OCI-LY3 (cell line): Measurements from ENCODE around the gene GATA5.

Experiments used
- H2AFZ ChIP-seq: fragments of 200-600, 300-600 bp; shearing (Covaris generic); 2 replicates; pipeline ENCODE4 v1.6.0; 2014; ENCODE audit warnings: antibody characterized with exemption, low read depth, low read length
- H3K27ac ChIP-seq: fragments of 200-600, 300-600 bp; sonication (generic); 2 replicates; pipeline ENCODE4 v1.5.1; 2014; ENCODE audit warnings: mild to moderate bottlenecking, low read length, moderate library complexity, mixed read lengths
- H3K27me3 ChIP-seq: fragments of 200-600, 300-600 bp; sonication (generic); 2 replicates; pipeline ENCODE4 v1.6.1; 2014; ENCODE audit warnings: low read depth, low read length, mixed read lengths
- H3K36me3 ChIP-seq: fragments of 200-600, 300-600 bp; sonication (generic); replicated peaks from 2 replicates; pipeline ENCODE3; 2014; ENCODE audit warnings: low read depth, low read length, mixed read lengths
- H3K4me1 ChIP-seq: fragments of 300-600, 200-600 bp; sonication (generic); 2 replicates; pipeline ENCODE4 v1.6.1; 2014; ENCODE audit warnings: low read length, mixed read lengths
- H3K4me2 ChIP-seq: fragments of 200-600, 300-600 bp; sonication (generic); 2 replicates; pipeline ENCODE4 v1.6.1; 2014; ENCODE audit warnings: low read length, mixed read lengths
- H3K4me3 ChIP-seq: fragments of 300-600, 200-600 bp; sonication (generic); 2 replicates; pipeline ENCODE4 v1.5.1; 2014; ENCODE audit warnings: antibody characterized with exemption, mild to moderate bottlenecking, low read length, moderate library complexity
- H3K79me2 ChIP-seq: fragments of 300-600, 200-600 bp; shearing (Covaris generic); 2 replicates; pipeline ENCODE4 v1.6.1; 2014; ENCODE audit warnings: mild to moderate bottlenecking, low read length, mixed read lengths
- H3K9ac ChIP-seq: fragments of 300-600, 200-600 bp; shearing (Covaris generic); 2 replicates; pipeline ENCODE4 v1.6.0; 2014; ENCODE audit warnings: mild to moderate bottlenecking, low read length, moderate library complexity
- H3K9me3 ChIP-seq: fragments of 200-600, 300-600 bp; shearing (Covaris generic); 2 replicates; pipeline ENCODE4 v1.6.1; 2014; ENCODE audit warnings: low read length, mixed read lengths; ENCODE audit not compliant: insufficient read depth
- H4K20me1 ChIP-seq: fragments of 200-600, 300-600 bp; sonication (generic); 2 replicates; pipeline ENCODE4 v1.6.1; 2016; ENCODE audit warnings: low read length, mixed read lengths; ENCODE audit not compliant: insufficient read depth
- CTCF ChIP-seq: fragments of 200-600, 300-600 bp; sonication (generic); IDR thresholded peaks from 2 replicates; pipeline ENCODE4 v1.5.1; 2014; ENCODE audit warnings: antibody characterized with exemption, low read length, low read depth
- EZH2phosphoT487 ChIP-seq: fragments of 200-600 bp; shearing (Covaris generic); IDR thresholded peaks from 2 replicates; pipeline ENCODE4 v1.6.1; 2018; ENCODE audit warnings: antibody characterized with exemption, mixed run types, low read depth

Gene GATA5

GRCh38 chr20:62517168-62517567, 41.4 kb upstream of the GATA5 start:
- H3K36me3 ChIP-seq, result no peaks in the 10 kb centered on the region
- no peak overlapping the region for H3K4me3 ChIP-seq
- H3K4me2 ChIP-seq, result no peak overlapping the region
- H2AFZ ChIP-seq, result no peak overlapping the region
- no peaks in the 10 kb centered on the region for H3K79me2 ChIP-seq
- H4K20me1 ChIP-seq, result no peaks in the 10 kb centered on the region
- H3K9me3 ChIP-seq, result no peaks in the 10 kb centered on the region
- no peaks in the 10 kb centered on the region for H3K27me3 ChIP-seq
- TF ChIP-seq EZH2phosphoT487, result no peak
- TF ChIP-seq CTCF, result no peak
- no peak overlapping the region for H3K27ac ChIP-seq
- no peak overlapping the region for H3K9ac ChIP-seq
- H3K4me1 ChIP-seq, result no peaks in the 10 kb centered on the region

- Histone ChIP-seq H3K4me2 (no peak overlapping the region), H3K4me1 (no peaks in the 10 kb centered on the region), H3K79me2 (no peaks in the 10 kb centered on the region), H3K36me3 (no peaks in the 10 kb centered on the region), H3K4me3 (no peak overlapping the region), H3K27ac (no peak overlapping the region), H4K20me1 (no peaks in the 10 kb centered on the region), H3K9me3 (no peaks in the 10 kb centered on the region), H3K27me3 (no peaks in the 10 kb centered on the region), H2AFZ (no peak overlapping the region), H3K9ac (no peak overlapping the region)
- TF ChIP-seq CTCF (no peak), EZH2phosphoT487 (no peak)
Measured at GRCh38 chr20:62516338-62516737, 40.5 kb upstream of the GATA5 start.

DNA sequence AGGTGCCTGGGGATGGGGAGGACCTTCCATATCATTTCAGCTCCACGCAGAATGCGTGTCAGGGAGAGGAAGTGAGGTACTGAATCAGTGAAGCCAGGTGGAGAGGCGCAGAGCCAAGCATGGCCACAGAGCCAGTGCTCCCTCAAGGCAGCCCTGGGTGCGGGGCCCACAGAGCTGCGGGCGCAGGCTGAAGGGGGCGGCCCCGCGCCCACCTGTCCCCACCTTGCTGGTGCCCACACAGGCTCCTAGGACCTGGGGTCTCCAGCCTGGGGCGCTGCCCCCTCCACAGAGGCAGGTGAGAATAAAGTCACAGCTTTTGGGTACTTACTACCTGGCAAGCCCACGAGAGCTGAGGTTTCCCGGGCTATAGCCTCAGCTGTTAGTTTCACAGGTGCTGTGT, 40.0 kb upstream of the GATA5 start:
- TF ChIP-seq CTCF (no peak), EZH2phosphoT487 (no peak)
- no peaks in the 10 kb centered on the region for H4K20me1 ChIP-seq
- H3K4me3 ChIP-seq, result no peak overlapping the region
- no peaks in the 10 kb centered on the region for H3K4me1 ChIP-seq
- H3K4me2 ChIP-seq, result no peak overlapping the region
- no peaks in the 10 kb centered on the region for H3K27me3 ChIP-seq
- no peak overlapping the region for H2AFZ ChIP-seq
- no peaks in the 10 kb centered on the region for H3K9me3 ChIP-seq
- H3K9ac ChIP-seq, result no peak overlapping the region
- H3K79me2 ChIP-seq, result no peaks in the 10 kb centered on the region
- no peaks in the 10 kb centered on the region for H3K36me3 ChIP-seq
- H3K27ac ChIP-seq, result no peak overlapping the region

GRCh38 chr20:62515280-62515679, 39.5 kb upstream of the GATA5 start:
- H3K9ac ChIP-seq, result no peak overlapping the region
- H3K36me3 ChIP-seq, result no peaks in the 10 kb centered on the region
- TF ChIP-seq EZH2phosphoT487 (no peak), CTCF (no peak)
- H3K79me2 ChIP-seq, result no peaks in the 10 kb centered on the region
- no peaks in the 10 kb centered on the region for H3K9me3 ChIP-seq
- H2AFZ ChIP-seq, result no peak overlapping the region
- H3K27me3 ChIP-seq, result no peaks in the 10 kb centered on the region
- no peaks in the 10 kb centered on the region for H4K20me1 ChIP-seq
- H3K4me3 ChIP-seq, result no peak overlapping the region
- no peak overlapping the region for H3K4me2 ChIP-seq
- H3K4me1 ChIP-seq, result no peaks in the 10 kb centered on the region
- H3K27ac ChIP-seq, result no peak overlapping the region
